ENCODE results near the gene GNAO1. TPM values are rescaled to one million over a fixed set of nuclear protein-coding genes. Genes with fewer than 3 reads are reported as not detected.
A peak's percentile ranks its signal among the peaks of the same experiment; 100 is the strongest.

GNAO1 gene
- total and polyA plus RNA-seq, 9 of the 15 experiments (the other 6 are each of a cell fraction or from before 2014, with no cell fraction given), result 0.07 to 0.42 (median 0.08) TPM; not detected in 5

DNA sequence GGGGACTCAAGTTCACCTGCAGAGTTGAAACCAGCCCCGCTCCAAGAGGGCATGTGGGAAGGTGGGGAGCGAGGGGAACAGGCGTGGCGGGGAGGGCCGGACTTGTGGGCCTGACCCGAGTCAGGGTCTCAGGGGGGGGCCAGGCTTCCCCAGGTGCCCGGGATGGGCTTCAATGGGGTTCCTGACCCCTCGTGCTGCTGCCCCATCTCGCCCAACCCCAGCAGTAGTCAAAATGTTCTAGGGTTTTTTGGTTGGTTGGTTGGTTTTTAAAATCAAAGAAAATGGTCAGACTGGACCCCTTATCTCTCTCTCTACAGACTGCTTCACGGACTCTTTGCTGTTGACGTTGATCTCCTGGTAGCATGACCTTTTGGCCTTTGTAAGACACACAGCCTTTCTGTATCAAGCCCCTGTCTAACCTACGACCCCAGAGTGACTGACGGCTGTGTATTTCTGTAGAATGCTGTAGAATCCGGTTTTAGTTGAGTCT lies 164.5 kb downstream of the GNAO1 start (continued):
- TF ChIP-seq CREB1 (IDR thresholded peaks at IDR 0.05) (peak; percentile 27; the same call in 1 of the 2 replicates), CREB1 (CRISPR knock-in tag; IDR thresholded peaks at IDR 0.05) (no peak), CBX3 (IDR thresholded peaks at IDR 0.05; ENCODE audit: borderline replicate concordance in 1 of 2, low read length in 2 of 2) (0 out of 3 replicates have a peak, but pooled peaks of 1 of the 2 experiments have one; percentile 15), CREM (IDR thresholded peaks at IDR 0.05; ENCODE audit: low read depth) (peak; percentile 64), GATA2 (CRISPR knock-in tag; IDR thresholded peaks at IDR 0.05) (peak; percentile 44; the same call in 1 of the 2 replicates), MEIS2 (IDR thresholded peaks at IDR 0.05; ENCODE audit: partially characterized antibody) (peak; percentile 75), ZBTB7A (IDR thresholded peaks at IDR 0.05; ENCODE audit: borderline replicate concordance, control insufficient read depth, low read depth, low read length) (peak; percentile 71; the same call in 1 of the 2 replicates), SOX6 (IDR thresholded peaks at IDR 0.05) (peak; percentile 39; the same call in 1 of the 2 replicates), ZNF23 (CRISPR knock-in tag; IDR thresholded peaks at IDR 0.05) (no peak), FOXA3 (CRISPR knock-in tag; conservative IDR thresholded peaks at IDR 0.05 in 1 of 2, IDR thresholded peaks at IDR 0.05 in 1 of 2) (peak; percentile 70 to 79; a peak in 3 of 4 replicates), MTA2 (IDR thresholded peaks at IDR 0.05; ENCODE audit: low read depth) (peak; percentile 82), CBFA2T2 (conservative IDR thresholded peaks at IDR 0.05) (peak; percentile 90), HDAC2 (IDR thresholded peaks at IDR 0.05) (peak; percentile 86), ZNF584 (CRISPR knock-in tag; IDR thresholded peaks at IDR 0.05; ENCODE audit: low read depth) (0 out of 2 replicates have a peak, but pooled peaks have one; percentile 36), CBFA2T3 (IDR thresholded peaks at IDR 0.05) (peak; percentile 95), TEAD4 (IDR thresholded peaks at IDR 0.05; ENCODE audit: low read length) (peak; percentile 86), TEAD4 (CRISPR knock-in tag; IDR thresholded peaks at IDR 0.05; ENCODE audit: borderline replicate concordance) (no peak), FOXM1 (IDR thresholded peaks at IDR 0.05; ENCODE audit: low read depth) (peak; percentile 79), FOXM1 (CRISPR knock-in tag; IDR thresholded peaks at IDR 0.05; ENCODE audit: low read depth) (no peak), HDAC1 (IDR thresholded peaks at IDR 0.05) (peak; percentile 40 to 87; a peak in 3 of 4 replicates), JUND (IDR thresholded peaks at IDR 0.05; ENCODE audit: borderline replicate concordance, low read depth, low read length) (peak; percentile 19; the same call in 1 of the 2 replicates), JUND (tag; IDR thresholded peaks at IDR 0.05; ENCODE audit: borderline replicate concordance, low read depth, low read length) (no peak), KLF16 (IDR thresholded peaks at IDR 0.05) (peak; percentile 55; the same call in 1 of the 2 replicates), TAF1 (IDR thresholded peaks at IDR 0.05; ENCODE audit: control insufficient read depth, extremely low read depth, insufficient read depth, low read length, severe bottlenecking) (no peak), SMARCA4 (IDR thresholded peaks at IDR 0.05) (peak; percentile 84), NCOR1 (IDR thresholded peaks at IDR 0.05) (peak; percentile 86), TCF3 (CRISPR knock-in tag; IDR thresholded peaks at IDR 0.05) (peak; percentile 84), RCOR1 (IDR thresholded peaks at IDR 0.05; ENCODE audit: borderline replicate concordance in 1 of 2, low read depth in 2 of 2, low read length in 2 of 2) (peak; percentile 76 to 96)
- TF ChIP-seq, protein P1, sequence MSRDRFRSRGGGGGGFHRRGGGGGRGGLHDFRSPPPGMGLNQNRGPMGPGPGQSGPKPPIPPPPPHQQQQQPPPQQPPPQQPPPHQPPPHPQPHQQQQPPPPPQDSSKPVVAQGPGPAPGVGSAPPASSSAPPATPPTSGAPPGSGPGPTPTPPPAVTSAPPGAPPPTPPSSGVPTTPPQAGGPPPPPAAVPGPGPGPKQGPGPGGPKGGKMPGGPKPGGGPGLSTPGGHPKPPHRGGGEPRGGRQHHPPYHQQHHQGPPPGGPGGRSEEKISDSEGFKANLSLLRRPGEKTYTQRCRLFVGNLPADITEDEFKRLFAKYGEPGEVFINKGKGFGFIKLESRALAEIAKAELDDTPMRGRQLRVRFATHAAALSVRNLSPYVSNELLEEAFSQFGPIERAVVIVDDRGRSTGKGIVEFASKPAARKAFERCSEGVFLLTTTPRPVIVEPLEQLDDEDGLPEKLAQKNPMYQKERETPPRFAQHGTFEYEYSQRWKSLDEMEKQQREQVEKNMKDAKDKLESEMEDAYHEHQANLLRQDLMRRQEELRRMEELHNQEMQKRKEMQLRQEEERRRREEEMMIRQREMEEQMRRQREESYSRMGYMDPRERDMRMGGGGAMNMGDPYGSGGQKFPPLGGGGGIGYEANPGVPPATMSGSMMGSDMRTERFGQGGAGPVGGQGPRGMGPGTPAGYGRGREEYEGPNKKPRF (IDR thresholded peaks at IDR 0.05; ENCODE audit: low read depth, low read length), result no peak
- TF ChIP-seq, protein P2, sequence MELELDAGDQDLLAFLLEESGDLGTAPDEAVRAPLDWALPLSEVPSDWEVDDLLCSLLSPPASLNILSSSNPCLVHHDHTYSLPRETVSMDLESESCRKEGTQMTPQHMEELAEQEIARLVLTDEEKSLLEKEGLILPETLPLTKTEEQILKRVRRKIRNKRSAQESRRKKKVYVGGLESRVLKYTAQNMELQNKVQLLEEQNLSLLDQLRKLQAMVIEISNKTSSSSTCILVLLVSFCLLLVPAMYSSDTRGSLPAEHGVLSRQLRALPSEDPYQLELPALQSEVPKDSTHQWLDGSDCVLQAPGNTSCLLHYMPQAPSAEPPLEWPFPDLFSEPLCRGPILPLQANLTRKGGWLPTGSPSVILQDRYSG (tag; conservative IDR thresholded peaks at IDR 0.05; ENCODE audit: low read depth), result no peak
